H1 (cell line): ENCODE results near the gene SEMA4C. TPM values are rescaled to one million over a fixed set of nuclear protein-coding genes. Genes with fewer than 3 reads are reported as not detected.

ENCODE experiments used
- JUN ChIP-seq: IDR thresholded peaks from 2 replicates; pipeline ENCODE4 v1.6.1; 2011; ENCODE audit warnings: low read depth, mild to moderate bottlenecking, improper control_type of control experiment, low read length
- YY1 ChIP-seq: IDR thresholded peaks from 2 replicates; pipeline ENCODE4 v1.6.1; 2011; ENCODE audit warnings: low read depth, mild to moderate bottlenecking, low read length
- polyA plus RNA-seq, 7 experiments: library from polyadenylated mRNA; depleted of rRNA in 3 of 7; stranded (reverse) in 5 of 7; unstranded in 2 of 7; fragments of >200 nt in 5 of 7; fragments of 200-250 nt in 2 of 7; gene quantifications; 1 replicate in 5 of 7; 2 replicates in 1 of 7; 4 replicates in 1 of 7; pipeline versions ENCODE4 v1.2.1 to v1.2.3, GENCODE V29; 2011 to 2013; ENCODE audit warnings: missing spikeins in 2 of 7, mixed read lengths in 2 of 7
- total RNA-seq: library from RNA; stranded (reverse); fragmentation: NEBNext Ultra II Directional; extraction: Animal tissue kit (Norgen Biotek cat#: 25700); gene quantifications from 2 replicates; pipeline ENCODE4 v1.2.1, GENCODE V29; 2021
- TF ChIP-seq, protein P1 (sequence below): fragments of 300-600 bp; sonication (generic); IDR thresholded peaks from 2 replicates; pipeline ENCODE4 v1.7.1; 2012; ENCODE audit warnings: low read length, moderate library complexity, mild to moderate bottlenecking, inconsistent platforms; ENCODE audit not compliant: insufficient replicate concordance

The SEMA4C gene
- total and polyA plus RNA-seq, 2 of the 8 experiments (the other 6 are each of a cell fraction or from before 2014, with no cell fraction given) = 47.5 to 67.3 TPM

DNA sequence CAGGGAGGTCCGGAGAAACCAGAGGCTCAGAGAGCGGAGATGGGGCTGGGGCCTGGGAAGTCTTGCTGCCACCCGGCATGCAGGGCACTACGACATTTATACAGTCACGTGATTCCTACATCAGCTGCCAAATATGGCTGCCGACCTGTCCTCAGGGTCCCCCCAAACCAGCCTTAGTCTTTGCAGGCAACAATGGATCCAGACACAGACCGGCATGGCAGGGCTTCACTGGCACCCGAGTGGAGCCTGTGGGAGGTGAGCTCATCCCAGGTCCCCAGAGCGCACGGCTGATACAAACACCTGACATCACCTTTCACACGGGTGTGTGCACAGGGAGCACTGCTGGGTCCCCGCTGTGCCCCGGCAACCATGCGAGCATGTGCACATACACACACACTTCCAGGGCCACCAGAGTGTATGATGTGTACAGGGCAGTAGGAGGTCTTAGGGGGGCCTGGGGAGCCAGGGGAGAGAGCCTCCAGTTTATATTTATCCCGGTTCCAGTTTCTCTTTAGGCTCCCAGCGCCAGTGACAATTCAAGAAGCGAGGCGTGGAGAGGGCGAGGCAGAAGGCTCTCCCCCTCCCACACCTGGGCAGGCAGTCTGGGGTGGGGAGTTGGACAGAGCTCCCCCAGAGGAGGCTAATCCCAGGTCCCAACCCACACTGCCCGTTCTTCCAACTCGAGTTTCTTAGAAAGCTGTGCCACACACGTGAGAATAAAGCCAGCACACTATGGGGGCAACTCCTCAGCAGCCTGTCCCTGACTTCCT is 2.7 kb downstream of the SEMA4C start (continued):
- TF ChIP-seq, protein P1, sequence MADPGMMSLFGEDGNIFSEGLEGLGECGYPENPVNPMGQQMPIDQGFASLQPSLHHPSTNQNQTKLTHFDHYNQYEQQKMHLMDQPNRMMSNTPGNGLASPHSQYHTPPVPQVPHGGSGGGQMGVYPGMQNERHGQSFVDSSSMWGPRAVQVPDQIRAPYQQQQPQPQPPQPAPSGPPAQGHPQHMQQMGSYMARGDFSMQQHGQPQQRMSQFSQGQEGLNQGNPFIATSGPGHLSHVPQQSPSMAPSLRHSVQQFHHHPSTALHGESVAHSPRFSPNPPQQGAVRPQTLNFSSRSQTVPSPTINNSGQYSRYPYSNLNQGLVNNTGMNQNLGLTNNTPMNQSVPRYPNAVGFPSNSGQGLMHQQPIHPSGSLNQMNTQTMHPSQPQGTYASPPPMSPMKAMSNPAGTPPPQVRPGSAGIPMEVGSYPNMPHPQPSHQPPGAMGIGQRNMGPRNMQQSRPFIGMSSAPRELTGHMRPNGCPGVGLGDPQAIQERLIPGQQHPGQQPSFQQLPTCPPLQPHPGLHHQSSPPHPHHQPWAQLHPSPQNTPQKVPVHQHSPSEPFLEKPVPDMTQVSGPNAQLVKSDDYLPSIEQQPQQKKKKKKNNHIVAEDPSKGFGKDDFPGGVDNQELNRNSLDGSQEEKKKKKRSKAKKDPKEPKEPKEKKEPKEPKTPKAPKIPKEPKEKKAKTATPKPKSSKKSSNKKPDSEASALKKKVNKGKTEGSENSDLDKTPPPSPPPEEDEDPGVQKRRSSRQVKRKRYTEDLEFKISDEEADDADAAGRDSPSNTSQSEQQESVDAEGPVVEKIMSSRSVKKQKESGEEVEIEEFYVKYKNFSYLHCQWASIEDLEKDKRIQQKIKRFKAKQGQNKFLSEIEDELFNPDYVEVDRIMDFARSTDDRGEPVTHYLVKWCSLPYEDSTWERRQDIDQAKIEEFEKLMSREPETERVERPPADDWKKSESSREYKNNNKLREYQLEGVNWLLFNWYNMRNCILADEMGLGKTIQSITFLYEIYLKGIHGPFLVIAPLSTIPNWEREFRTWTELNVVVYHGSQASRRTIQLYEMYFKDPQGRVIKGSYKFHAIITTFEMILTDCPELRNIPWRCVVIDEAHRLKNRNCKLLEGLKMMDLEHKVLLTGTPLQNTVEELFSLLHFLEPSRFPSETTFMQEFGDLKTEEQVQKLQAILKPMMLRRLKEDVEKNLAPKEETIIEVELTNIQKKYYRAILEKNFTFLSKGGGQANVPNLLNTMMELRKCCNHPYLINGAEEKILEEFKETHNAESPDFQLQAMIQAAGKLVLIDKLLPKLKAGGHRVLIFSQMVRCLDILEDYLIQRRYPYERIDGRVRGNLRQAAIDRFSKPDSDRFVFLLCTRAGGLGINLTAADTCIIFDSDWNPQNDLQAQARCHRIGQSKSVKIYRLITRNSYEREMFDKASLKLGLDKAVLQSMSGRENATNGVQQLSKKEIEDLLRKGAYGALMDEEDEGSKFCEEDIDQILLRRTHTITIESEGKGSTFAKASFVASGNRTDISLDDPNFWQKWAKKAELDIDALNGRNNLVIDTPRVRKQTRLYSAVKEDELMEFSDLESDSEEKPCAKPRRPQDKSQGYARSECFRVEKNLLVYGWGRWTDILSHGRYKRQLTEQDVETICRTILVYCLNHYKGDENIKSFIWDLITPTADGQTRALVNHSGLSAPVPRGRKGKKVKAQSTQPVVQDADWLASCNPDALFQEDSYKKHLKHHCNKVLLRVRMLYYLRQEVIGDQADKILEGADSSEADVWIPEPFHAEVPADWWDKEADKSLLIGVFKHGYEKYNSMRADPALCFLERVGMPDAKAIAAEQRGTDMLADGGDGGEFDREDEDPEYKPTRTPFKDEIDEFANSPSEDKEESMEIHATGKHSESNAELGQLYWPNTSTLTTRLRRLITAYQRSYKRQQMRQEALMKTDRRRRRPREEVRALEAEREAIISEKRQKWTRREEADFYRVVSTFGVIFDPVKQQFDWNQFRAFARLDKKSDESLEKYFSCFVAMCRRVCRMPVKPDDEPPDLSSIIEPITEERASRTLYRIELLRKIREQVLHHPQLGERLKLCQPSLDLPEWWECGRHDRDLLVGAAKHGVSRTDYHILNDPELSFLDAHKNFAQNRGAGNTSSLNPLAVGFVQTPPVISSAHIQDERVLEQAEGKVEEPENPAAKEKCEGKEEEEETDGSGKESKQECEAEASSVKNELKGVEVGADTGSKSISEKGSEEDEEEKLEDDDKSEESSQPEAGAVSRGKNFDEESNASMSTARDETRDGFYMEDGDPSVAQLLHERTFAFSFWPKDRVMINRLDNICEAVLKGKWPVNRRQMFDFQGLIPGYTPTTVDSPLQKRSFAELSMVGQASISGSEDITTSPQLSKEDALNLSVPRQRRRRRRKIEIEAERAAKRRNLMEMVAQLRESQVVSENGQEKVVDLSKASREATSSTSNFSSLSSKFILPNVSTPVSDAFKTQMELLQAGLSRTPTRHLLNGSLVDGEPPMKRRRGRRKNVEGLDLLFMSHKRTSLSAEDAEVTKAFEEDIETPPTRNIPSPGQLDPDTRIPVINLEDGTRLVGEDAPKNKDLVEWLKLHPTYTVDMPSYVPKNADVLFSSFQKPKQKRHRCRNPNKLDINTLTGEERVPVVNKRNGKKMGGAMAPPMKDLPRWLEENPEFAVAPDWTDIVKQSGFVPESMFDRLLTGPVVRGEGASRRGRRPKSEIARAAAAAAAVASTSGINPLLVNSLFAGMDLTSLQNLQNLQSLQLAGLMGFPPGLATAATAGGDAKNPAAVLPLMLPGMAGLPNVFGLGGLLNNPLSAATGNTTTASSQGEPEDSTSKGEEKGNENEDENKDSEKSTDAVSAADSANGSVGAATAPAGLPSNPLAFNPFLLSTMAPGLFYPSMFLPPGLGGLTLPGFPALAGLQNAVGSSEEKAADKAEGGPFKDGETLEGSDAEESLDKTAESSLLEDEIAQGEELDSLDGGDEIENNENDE = no peak
- TF ChIP-seq YY1 (peak; percentile 44; the same call in 1 of the 2 replicates), JUN (no peak)
